ENCODE data around the gene ILK.

DNA sequence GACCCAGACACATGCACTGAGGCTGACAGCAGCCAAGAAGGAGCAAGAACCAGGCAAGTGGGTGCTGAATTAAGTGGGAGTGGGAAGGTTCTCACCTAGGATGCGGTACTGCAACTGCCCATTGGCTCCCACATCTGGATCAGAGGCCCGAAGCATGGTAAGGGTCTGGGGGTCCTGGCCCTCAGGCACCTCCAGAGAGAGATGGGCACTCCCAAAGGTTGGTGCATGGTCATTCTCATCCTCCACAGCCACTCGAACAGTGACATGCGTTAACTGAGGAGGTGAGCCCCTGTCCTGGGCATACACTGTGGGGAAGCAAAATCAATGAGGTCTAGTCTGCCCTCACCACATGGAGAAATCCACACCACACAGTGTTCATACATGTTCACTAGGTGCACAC is 25.0 kb downstream of the ILK start:
- TF ChIP-seq POLR2A (IDR thresholded peaks at IDR 0.05; ENCODE audit: low read depth) (no peak), CTCF (IDR thresholded peaks at IDR 0.05) (no peak), POLR2AphosphoS5 (IDR thresholded peaks at IDR 0.05) (no peak), EP300 (IDR thresholded peaks at IDR 0.05) (no peak)

Data from esophagus muscularis mucosa (tissue), 4 donors.